Tibial artery (tissue), 4 donors: ENCODE measurements around the gene CTNNA2.

ENCODE experiments used
- DNase-seq, 2 donors: peaks; one replicate each; pipeline ENCODE4 v3.0.0-alpha.2; 2019
- H3K27ac ChIP-seq, 2 donors: fragments of 200-600 bp; sonication (generic) in 1 of 2; 1 replicate in 1 of 2; 2 replicates in 1 of 2; pipeline ENCODE4 v1.5.1; 2018 to 2019; ENCODE audit warnings: mild to moderate bottlenecking in 1 of 2
- H3K27me3 ChIP-seq, 2 donors: fragments of 200-600 bp; sonication (generic) in 1 of 2; one replicate each; pipeline versions ENCODE4 v1.5.1 to v1.6.0; 2016 to 2019
- H3K36me3 ChIP-seq, 3 donors: fragments of 200-600 bp; sonication (generic) in 2 of 3; one replicate each; pipeline ENCODE4 v1.5.1; 2016 to 2019; ENCODE audit warnings: mild to moderate bottlenecking in 2 of 3
- H3K4me1 ChIP-seq, 4 donors: fragments of 200-600 bp; sonication (generic) in 2 of 4; 1 replicate in 3 of 4; 2 replicates in 1 of 4; pipeline ENCODE4 v1.5.1; 2016 to 2019
- H3K4me3 ChIP-seq, 2 donors: fragments of 200-600 bp; sonication (generic) in 1 of 2; 1 replicate in 1 of 2; 2 replicates in 1 of 2; pipeline ENCODE4 v1.5.1; 2018 to 2019; ENCODE audit warnings: mild to moderate bottlenecking in 2 of 2
- H3K9me3 ChIP-seq, 3 donors: fragments of 200-600 bp; sonication (generic) in 1 of 3; one replicate each; pipeline ENCODE4 v1.5.1; 2016 to 2019
- intact Hi-C: fragments of 100-400 bp; cut with DNase I; formaldehyde crosslinking; loops from one replicate; pipeline ENCODE4 v1.15.0; 2023; ENCODE audit warnings: low total_unique reads
- TF ChIP-seq, protein P1 (sequence below), 2 experiments: fragments of 200-600 bp in 1 of 2; fragments of 450-650 bp in 1 of 2; IDR thresholded peaks; one replicate each; pipeline ENCODE4 v1.5.1; 2017 to 2019; ENCODE audit warnings: antibody characterized with exemption in 2 of 2, mild to moderate bottlenecking in 1 of 2, moderate library complexity in 1 of 2

Gene CTNNA2

DNA sequence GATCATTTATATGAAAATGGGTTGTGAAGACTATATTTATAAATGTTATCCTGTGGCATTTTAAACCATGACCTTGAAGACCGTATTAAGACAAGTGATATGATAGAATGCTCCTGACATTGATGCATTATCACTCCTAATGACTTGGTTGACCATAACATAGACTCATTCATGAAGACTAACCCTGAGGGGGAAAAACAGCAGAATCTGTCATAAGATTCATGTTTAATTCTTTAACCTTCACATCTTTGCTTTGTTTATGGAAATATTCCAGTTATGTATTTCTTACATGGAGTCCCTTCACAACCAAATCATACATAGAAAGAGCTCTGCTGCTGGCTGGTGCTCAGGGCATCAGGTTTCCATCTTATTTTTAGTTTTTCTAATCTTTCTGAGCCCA lies 78.4 kb downstream of the CTNNA2 start:
- Histone ChIP-seq H3K4me1 (no peaks in the 10 kb centered on the region), H3K27me3 (no peaks in the 10 kb centered on the region), H3K4me3 (no peak overlapping the region), H3K9me3 (no peaks in the 10 kb centered on the region), H3K27ac (no peak overlapping the region), H3K36me3 (no peaks in the 10 kb centered on the region)
- intact Hi-C loops: no loop called here
- TF ChIP-seq, protein P1, sequence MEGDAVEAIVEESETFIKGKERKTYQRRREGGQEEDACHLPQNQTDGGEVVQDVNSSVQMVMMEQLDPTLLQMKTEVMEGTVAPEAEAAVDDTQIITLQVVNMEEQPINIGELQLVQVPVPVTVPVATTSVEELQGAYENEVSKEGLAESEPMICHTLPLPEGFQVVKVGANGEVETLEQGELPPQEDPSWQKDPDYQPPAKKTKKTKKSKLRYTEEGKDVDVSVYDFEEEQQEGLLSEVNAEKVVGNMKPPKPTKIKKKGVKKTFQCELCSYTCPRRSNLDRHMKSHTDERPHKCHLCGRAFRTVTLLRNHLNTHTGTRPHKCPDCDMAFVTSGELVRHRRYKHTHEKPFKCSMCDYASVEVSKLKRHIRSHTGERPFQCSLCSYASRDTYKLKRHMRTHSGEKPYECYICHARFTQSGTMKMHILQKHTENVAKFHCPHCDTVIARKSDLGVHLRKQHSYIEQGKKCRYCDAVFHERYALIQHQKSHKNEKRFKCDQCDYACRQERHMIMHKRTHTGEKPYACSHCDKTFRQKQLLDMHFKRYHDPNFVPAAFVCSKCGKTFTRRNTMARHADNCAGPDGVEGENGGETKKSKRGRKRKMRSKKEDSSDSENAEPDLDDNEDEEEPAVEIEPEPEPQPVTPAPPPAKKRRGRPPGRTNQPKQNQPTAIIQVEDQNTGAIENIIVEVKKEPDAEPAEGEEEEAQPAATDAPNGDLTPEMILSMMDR (IDR thresholded peaks at IDR 0.05): no peak
- DNase-seq: no peak

DNA sequence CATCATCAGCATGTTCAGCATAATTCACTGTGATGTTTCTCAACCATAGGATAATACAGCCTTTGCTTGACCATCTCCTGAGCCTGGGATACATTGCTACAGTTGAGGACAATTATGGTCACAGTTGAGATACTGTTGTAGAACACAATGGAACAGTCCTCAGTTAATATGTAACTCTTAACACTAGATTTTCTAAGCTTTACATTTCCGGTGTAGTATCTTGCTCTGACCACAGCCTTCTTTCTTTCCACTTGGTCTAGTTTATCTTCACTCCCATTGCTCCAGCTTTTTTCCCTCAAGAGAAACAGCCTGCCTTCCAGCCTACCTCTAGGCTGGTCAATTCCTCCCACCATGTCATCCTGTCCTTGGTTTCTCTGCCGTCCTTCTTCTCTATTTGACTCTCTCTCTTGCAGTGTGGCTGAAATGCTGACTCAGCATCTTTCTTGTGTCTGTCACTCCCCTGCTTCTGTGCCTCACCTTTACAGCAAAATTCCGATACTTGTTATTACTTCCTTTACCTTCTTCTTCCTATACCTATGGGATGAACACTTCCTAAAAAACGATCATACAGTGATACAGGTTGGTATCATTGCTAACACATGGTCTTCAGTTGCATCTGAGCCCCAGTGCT lies 80.5 kb downstream of the CTNNA2 start:
- TF ChIP-seq, protein P1 (IDR thresholded peaks at IDR 0.05): no peak
- H3K27ac ChIP-seq: no peak overlapping the region
- H3K9me3 ChIP-seq: no peaks in the 10 kb centered on the region
- no peaks in the 10 kb centered on the region for H3K27me3 ChIP-seq
- no peaks in the 10 kb centered on the region for H3K4me1 ChIP-seq
- H3K36me3 ChIP-seq: no peaks in the 10 kb centered on the region
- H3K4me3 ChIP-seq: no peak overlapping the region
- intact Hi-C loops: no loop called here
- no peak for DNase-seq

DNA sequence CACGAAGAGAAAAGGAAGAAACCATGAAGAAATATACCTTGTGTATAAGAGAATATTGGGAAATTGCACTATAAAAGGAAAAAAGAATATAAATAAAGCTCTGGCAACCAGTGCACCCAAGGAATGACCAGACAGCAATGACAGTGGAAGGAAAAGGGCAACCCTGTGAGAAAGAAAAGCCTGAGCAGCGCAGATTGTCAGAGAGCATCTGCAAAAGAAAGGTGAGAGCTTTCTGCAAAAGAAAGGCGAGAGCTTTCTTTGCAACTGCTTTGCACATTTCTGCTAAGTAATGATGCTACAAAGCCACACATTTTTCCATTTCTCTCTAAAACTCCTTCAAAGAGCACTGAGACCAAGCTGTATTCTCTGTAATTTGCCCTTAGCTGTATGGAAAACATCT lies 83.6 kb downstream of the CTNNA2 start:
- no peaks in the 10 kb centered on the region for H3K27me3 ChIP-seq
- TF ChIP-seq, protein P1 (IDR thresholded peaks at IDR 0.05): no peak
- no peak for DNase-seq
- no peaks in the 10 kb centered on the region for H3K9me3 ChIP-seq
- H3K4me1 ChIP-seq: no peaks in the 10 kb centered on the region
- no peak overlapping the region for H3K4me3 ChIP-seq
- no peaks in the 10 kb centered on the region for H3K36me3 ChIP-seq
- intact Hi-C loops: no loop called here
- H3K27ac ChIP-seq: no peak overlapping the region

DNA sequence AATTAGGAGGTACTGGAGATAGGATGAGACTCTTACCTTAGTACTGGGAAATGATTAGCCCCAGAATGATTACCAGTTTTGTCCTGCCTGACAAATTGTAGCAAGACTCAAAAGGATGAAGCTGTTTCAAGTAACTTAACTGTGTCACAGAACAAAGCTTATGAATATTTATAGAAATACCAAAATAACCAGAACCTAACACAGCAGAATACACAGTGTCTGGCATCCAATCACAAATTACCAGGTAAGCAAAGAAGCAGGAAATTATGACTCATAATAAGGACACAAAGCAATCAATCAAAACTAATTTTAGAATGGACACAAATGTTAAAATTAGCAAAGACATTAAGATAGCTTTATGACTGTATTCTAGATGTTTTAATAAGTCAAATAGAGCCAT lies 91.9 kb downstream of the CTNNA2 start:
- Histone ChIP-seq H3K27me3 (no peaks in the 10 kb centered on the region), H3K27ac (no peak overlapping the region), H3K36me3 (no peaks in the 10 kb centered on the region), H3K9me3 (no peaks in the 10 kb centered on the region), H3K4me3 (no peak overlapping the region), H3K4me1 (no peaks in the 10 kb centered on the region)
- TF ChIP-seq, protein P1 (IDR thresholded peaks at IDR 0.05): no peak
- intact Hi-C loops: no loop called here
- DNase-seq: no peak

DNA sequence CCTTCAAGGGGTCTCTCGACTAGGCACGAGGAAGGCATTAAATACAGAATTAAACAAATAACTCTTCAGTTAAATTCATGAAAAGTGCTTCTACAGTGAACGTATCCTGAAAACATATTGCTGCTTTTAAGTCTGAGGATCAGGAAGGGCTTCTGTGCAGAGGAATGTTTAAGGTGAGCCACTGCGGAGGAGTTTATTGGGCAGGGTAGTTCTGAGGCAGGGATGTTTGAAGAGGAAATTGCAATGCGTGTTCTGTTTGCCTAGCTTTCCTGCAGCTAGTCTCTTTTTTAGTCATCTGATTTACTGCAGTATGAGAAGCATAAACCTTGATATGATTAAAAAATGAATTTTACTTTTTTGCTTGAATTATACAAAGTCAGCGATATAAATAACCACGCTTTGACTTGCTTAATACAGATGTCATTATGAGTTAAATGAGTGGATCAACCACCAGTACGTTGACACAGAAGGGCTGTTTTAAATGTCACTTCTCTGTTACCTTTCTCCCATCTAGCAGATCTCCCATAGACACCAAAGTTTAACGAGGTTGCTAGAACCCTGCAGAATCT lies 98.7 kb downstream of the CTNNA2 start:
- intact Hi-C loops: no loop called here
- no peak for DNase-seq
- TF ChIP-seq, protein P1 (IDR thresholded peaks at IDR 0.05): no peak
- H3K27ac ChIP-seq: no peak overlapping the region
- H3K36me3 ChIP-seq: no peaks in the 10 kb centered on the region
- no peaks in the 10 kb centered on the region for H3K9me3 ChIP-seq
- no peaks in the 10 kb centered on the region for H3K27me3 ChIP-seq
- no peak overlapping the region for H3K4me3 ChIP-seq
- H3K4me1 ChIP-seq: no peaks in the 10 kb centered on the region
